Tibial nerve (tissue), 4 donors: ENCODE measurements around the gene PALM.

Experiments
- EP300 ChIP-seq, 2 donors: sonication (generic); formaldehyde crosslinking; IDR thresholded peaks; one replicate each; pipeline ENCODE4 v1.6.1; 2017; ENCODE audit warnings: antibody characterized with exemption in 2 of 2, mild to moderate bottlenecking in 1 of 2
- POLR2A ChIP-seq, 2 donors: fragments of 450-650 bp; IDR thresholded peaks; one replicate each; pipeline ENCODE4 v1.6.1; 2017; ENCODE audit warnings: antibody characterized with exemption in 2 of 2, mild to moderate bottlenecking in 2 of 2, moderate library complexity in 2 of 2
- TF ChIP-seq, protein P1 (sequence below), 5 experiments: fragments of 200-600 bp in 3 of 5; fragments of 450-650 bp in 2 of 5; sonication (generic) in 3 of 5; IDR thresholded peaks; one replicate each; pipeline ENCODE4 v1.5.1; 2016 to 2019; ENCODE audit warnings: antibody characterized with exemption in 5 of 5, mild to moderate bottlenecking in 3 of 5, moderate library complexity in 2 of 5

GRCh38 chr19:788983-789700, 80.4 kb downstream of the PALM start:
- TF ChIP-seq, protein P1, sequence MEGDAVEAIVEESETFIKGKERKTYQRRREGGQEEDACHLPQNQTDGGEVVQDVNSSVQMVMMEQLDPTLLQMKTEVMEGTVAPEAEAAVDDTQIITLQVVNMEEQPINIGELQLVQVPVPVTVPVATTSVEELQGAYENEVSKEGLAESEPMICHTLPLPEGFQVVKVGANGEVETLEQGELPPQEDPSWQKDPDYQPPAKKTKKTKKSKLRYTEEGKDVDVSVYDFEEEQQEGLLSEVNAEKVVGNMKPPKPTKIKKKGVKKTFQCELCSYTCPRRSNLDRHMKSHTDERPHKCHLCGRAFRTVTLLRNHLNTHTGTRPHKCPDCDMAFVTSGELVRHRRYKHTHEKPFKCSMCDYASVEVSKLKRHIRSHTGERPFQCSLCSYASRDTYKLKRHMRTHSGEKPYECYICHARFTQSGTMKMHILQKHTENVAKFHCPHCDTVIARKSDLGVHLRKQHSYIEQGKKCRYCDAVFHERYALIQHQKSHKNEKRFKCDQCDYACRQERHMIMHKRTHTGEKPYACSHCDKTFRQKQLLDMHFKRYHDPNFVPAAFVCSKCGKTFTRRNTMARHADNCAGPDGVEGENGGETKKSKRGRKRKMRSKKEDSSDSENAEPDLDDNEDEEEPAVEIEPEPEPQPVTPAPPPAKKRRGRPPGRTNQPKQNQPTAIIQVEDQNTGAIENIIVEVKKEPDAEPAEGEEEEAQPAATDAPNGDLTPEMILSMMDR (IDR thresholded peaks at IDR 0.05), result no peak
- TF ChIP-seq POLR2A (IDR thresholded peaks at IDR 0.05) (no peak), EP300 (IDR thresholded peaks at IDR 0.05) (no peak)
